ENCODE results near the gene JKAMP.
A peak's percentile ranks its signal among the peaks of the same experiment; 100 is the strongest.

JKAMP gene

GRCh38 chr14:59464486-59465315, 19.6 kb upstream of the JKAMP start:
- peak overlapping the region; percentile 39 for H3K4me3 ChIP-seq (replicated peaks; ENCODE audit: low read depth, low read length)
- TF ChIP-seq CTCF (IDR thresholded peaks at IDR 0.05; ENCODE audit: low read depth, low read length, missing control alignments) = no peak
- no peak for DNase-seq (ENCODE audit: extremely low read depth, low read depth)

GRCh38 chr14:59465316-59466135, 18.8 kb upstream of the JKAMP start, which contains the start of gene GPR135:
Gene GPR135 (minus strand): TSS chr14:59465380. CDS start chr14:59465226, 154 bp downstream.
- DNase-seq (ENCODE audit: extremely low read depth, low read depth) = no peak
- no peak for TF ChIP-seq CTCF (IDR thresholded peaks at IDR 0.05; ENCODE audit: low read depth, low read length, missing control alignments)
- peak within 1 kb of the TSS; percentile 39 for H3K4me3 ChIP-seq (replicated peaks; ENCODE audit: low read depth, low read length)

GRCh38 chr14:59474172-59474571, 10.1 kb upstream of the JKAMP start:
- no peak for DNase-seq (ENCODE audit: extremely low read depth, low read depth)

GRCh38 chr14:59475709-59476108, 8.6 kb upstream of the JKAMP start:
- no peak overlapping the region for H3K4me3 ChIP-seq (replicated peaks; ENCODE audit: low read depth, low read length)
- TF ChIP-seq CTCF (IDR thresholded peaks at IDR 0.05; ENCODE audit: low read depth, low read length, missing control alignments) = no peak
- DNase-seq (ENCODE audit: extremely low read depth, low read depth) = no peak

More at GRCh38 chr14:59474172-59474571, 10.1 kb upstream of the JKAMP start:
- no peak for TF ChIP-seq CTCF (IDR thresholded peaks at IDR 0.05; ENCODE audit: low read depth, low read length, missing control alignments)
- H3K4me3 ChIP-seq (replicated peaks; ENCODE audit: low read depth, low read length) = no peak overlapping the region

- DNase-seq (ENCODE audit: extremely low read depth, low read depth) = no peak
- H3K4me3 ChIP-seq (replicated peaks; ENCODE audit: low read depth, low read length) = no peak overlapping the region
- no peak for TF ChIP-seq CTCF (IDR thresholded peaks at IDR 0.05; ENCODE audit: low read depth, low read length, missing control alignments)
Measured at GRCh38 chr14:59478540-59478939, 5.8 kb upstream of the JKAMP start.

- no peak for DNase-seq (ENCODE audit: extremely low read depth, low read depth)
- peak overlapping the region; percentile 98; the same call in 1 of the 2 replicates for H3K4me3 ChIP-seq (replicated peaks; ENCODE audit: low read depth, low read length)
- no peak for TF ChIP-seq CTCF (IDR thresholded peaks at IDR 0.05; ENCODE audit: low read depth, low read length, missing control alignments)
Measured at GRCh38 chr14:59480166-59480565, 4.2 kb upstream of the JKAMP start.

All from HFF-Myc (cell line).